Activated B cell treated with CpG ODN at 0.5 μM for 24 hours (primary cell): ENCODE results near the gene STX7. TPM values are rescaled to one million over a fixed set of nuclear protein-coding genes. Genes with fewer than 3 reads are reported as not detected.
A peak's percentile ranks its signal among the peaks of the same experiment; 100 is the strongest.
"Not testable (repeated sequence)": the region's sequence is repeated elsewhere in the genome, so short reads cannot be mapped to it uniquely, and the experiment has no call there.

Source experiments
- ATAC-seq: fragments of 200-7000 bp; cut with Tn5 transposase; one replicate; pipeline ENCODE4 v1.10.0; 2021; ENCODE audit warnings: low read depth, mild to moderate bottlenecking, moderate library complexity
- CTCF ChIA-PET: fragments of 350-600 bp; sonication (Branson Sonifier 250); formaldehyde crosslinking; loops from one replicate; lab custom pipeline; 2021; ENCODE audit warnings: antibody characterized with exemption; lab: Charles Lee
- POLR2A ChIA-PET: fragments of 350-600 bp; sonication (Branson Sonifier 250); formaldehyde crosslinking; loops from one replicate; lab custom pipeline; 2021; ENCODE audit warnings: antibody characterized with exemption; lab: Charles Lee
- DNase-seq: peaks from one replicate; pipeline ENCODE4 v3.0.0; 2022
- H3K27ac Mint-ChIP-seq: one replicate; pipeline ENCODE4 v1.8.0; 2020; ENCODE audit warnings: mixed read lengths
- H3K27me3 Mint-ChIP-seq: one replicate; pipeline ENCODE4 v1.8.0; 2021; ENCODE audit warnings: mixed read lengths
- H3K36me3 Mint-ChIP-seq: one replicate; pipeline ENCODE4 v1.8.0; 2021; ENCODE audit warnings: low read depth, mixed read lengths
- H3K4me1 Mint-ChIP-seq: one replicate; pipeline ENCODE4 v1.8.0; 2021; ENCODE audit warnings: mixed read lengths
- H3K4me3 Mint-ChIP-seq: one replicate; pipeline ENCODE4 v1.8.0; 2020; ENCODE audit warnings: mild to moderate bottlenecking, mixed read lengths
- H3K9me3 Mint-ChIP-seq: one replicate; pipeline ENCODE4 v1.8.0; 2020; ENCODE audit warnings: mixed read lengths
- intact Hi-C: fragments of 100-400 bp; cut with micrococcal nuclease; formaldehyde crosslinking; loops from one replicate; pipeline ENCODE4 v1.15.1; 2024
- total RNA-seq: library from RNA; stranded (reverse); gene quantifications from 2 replicates; pipeline ENCODE4 v1.2.3, GENCODE V29; 2022
- TF ChIP-seq, protein P1 (sequence below): fragments of 200-600 bp; IDR thresholded peaks from one replicate; pipeline ENCODE4 v1.8.0; 2022; ENCODE audit warnings: antibody characterized with exemption, mild to moderate bottlenecking

The STX7 gene
- 109 and 138 TPM in 2 replicates for total RNA-seq

- Mint-ChIP-seq H3K27me3 (no peaks in the 10 kb centered on the region), H3K9me3 (no peaks in the 10 kb centered on the region), H3K4me1 (peaks cover 68% of the 10 kb centered on the region), H3K36me3 (peaks cover 33% of the 10 kb centered on the region), H3K4me3 (peak within 1 kb of the TSS; percentile 96), H3K27ac (peak within 1 kb of the TSS; percentile 97)
- POLR2A ChIA-PET = interaction anchor here (0.6 to 3.8 kb wide), 25 partner anchors 10 to 1440 kb away, joined by 3 to 79 read pairs (median 5); partner anchors contain the start of genes RPS12, SLC18B1 and TBPL1
- ATAC-seq (peak; percentile 82), DNase-seq (peak; percentile 89)
- TF ChIP-seq, protein P1, sequence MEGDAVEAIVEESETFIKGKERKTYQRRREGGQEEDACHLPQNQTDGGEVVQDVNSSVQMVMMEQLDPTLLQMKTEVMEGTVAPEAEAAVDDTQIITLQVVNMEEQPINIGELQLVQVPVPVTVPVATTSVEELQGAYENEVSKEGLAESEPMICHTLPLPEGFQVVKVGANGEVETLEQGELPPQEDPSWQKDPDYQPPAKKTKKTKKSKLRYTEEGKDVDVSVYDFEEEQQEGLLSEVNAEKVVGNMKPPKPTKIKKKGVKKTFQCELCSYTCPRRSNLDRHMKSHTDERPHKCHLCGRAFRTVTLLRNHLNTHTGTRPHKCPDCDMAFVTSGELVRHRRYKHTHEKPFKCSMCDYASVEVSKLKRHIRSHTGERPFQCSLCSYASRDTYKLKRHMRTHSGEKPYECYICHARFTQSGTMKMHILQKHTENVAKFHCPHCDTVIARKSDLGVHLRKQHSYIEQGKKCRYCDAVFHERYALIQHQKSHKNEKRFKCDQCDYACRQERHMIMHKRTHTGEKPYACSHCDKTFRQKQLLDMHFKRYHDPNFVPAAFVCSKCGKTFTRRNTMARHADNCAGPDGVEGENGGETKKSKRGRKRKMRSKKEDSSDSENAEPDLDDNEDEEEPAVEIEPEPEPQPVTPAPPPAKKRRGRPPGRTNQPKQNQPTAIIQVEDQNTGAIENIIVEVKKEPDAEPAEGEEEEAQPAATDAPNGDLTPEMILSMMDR = no peak
- intact Hi-C loops = loop anchor here (1.0 to 10.0 kb wide), 9 partner anchors 15 to 1732 kb away; partner anchors contain the start of genes EPB41L2, MED23, RPS12 and TBPL1
- CTCF ChIA-PET = interaction anchor here (0.6 to 2.6 kb wide), 13 partner anchors 13 to 245 kb away, joined by 3 to 21 read pairs (median 4); partner anchors contain the start of gene VNN2
Measured at GRCh38 chr6:132512638-132513632, at the start of gene STX7. Gene STX7 (minus strand): TSS chr6:132513116. CDS start chr6:132503530, 9,586 bp downstream.

- ATAC-seq, POLR2A ChIA-PET, H3K4me1 Mint-ChIP-seq, H3K36me3 Mint-ChIP-seq, H3K4me3 Mint-ChIP-seq, CTCF ChIA-PET, H3K27ac Mint-ChIP-seq, H3K9me3 Mint-ChIP-seq, intact Hi-C loops, DNase-seq: not testable (repeated sequence)
- H3K27me3 Mint-ChIP-seq = peaks cover 20% of the 10 kb centered on the region
Measured at GRCh38 chr6:132560087-132560486, 47.2 kb upstream of the STX7 start.

GRCh38 chr6:132552372-132552771 is 39.5 kb upstream of the STX7 start, which contains the start of gene TAAR8:
Gene TAAR8 (plus strand): TSS chr6:132552672. CDS start chr6:132552693, 21 bp downstream.
- TF ChIP-seq, protein P1 = no peak
- H3K4me3 Mint-ChIP-seq = no peak within 1 kb of the TSS

GRCh38 chr6:132551214-132551613 is 38.3 kb upstream of the STX7 start:
- intact Hi-C loops = no loop called here
- POLR2A ChIA-PET = no interaction called here
- ATAC-seq (no peak), DNase-seq (no peak)
- Mint-ChIP-seq H3K9me3 (no peaks in the 10 kb centered on the region), H3K4me1 (peaks cover 4% of the 10 kb centered on the region), H3K27ac (no peak overlapping the region), H3K4me3 (no peak overlapping the region), H3K27me3 (peaks cover 7% of the 10 kb centered on the region), H3K36me3 (no peaks in the 10 kb centered on the region)
- CTCF ChIA-PET = no interaction called here
- TF ChIP-seq, protein P1 = no peak

More at GRCh38 chr6:132552372-132552771, 39.5 kb upstream of the STX7 start, which contains the start of gene TAAR8:
- Mint-ChIP-seq H3K4me1 (peaks cover 4% of the 10 kb centered on the region), H3K27ac (no peak within 1 kb of the TSS), H3K9me3 (no peaks in the 10 kb centered on the region), H3K27me3 (peaks cover 12% of the 10 kb centered on the region), H3K36me3 (no peaks in the 10 kb centered on the region)
- intact Hi-C loops = no loop called here
- ATAC-seq = no peak
- ChIA-PET CTCF (no interaction called here), POLR2A (no interaction called here)
- DNase-seq = no peak

GRCh38 chr6:132548746-132549463 is 36.0 kb upstream of the STX7 start:
- TF ChIP-seq, protein P1 = no peak
- Mint-ChIP-seq H3K9me3 (no peaks in the 10 kb centered on the region), H3K27me3 (peaks cover 4% of the 10 kb centered on the region), H3K4me3 (no peak overlapping the region), H3K36me3 (no peaks in the 10 kb centered on the region), H3K4me1 (peaks cover 4% of the 10 kb centered on the region), H3K27ac (no peak overlapping the region)
- DNase-seq = no peak
- POLR2A ChIA-PET = no interaction called here
- CTCF ChIA-PET = no interaction called here
- no peak for ATAC-seq
- intact Hi-C loops = no loop called here
